Measurements from ENCODE around the gene ENPEP.
"Not testable (repeated sequence)": the region's sequence is repeated elsewhere in the genome, so short reads cannot be mapped to it uniquely, and the experiment has no call there.

ENPEP gene

GRCh38 chr4:110484029-110484428 is 8.1 kb downstream of the ENPEP start:
- no peak for DNase-seq (ENCODE audit: low read depth in 2 of 2)

- no peak for DNase-seq (ENCODE audit: low read depth in 2 of 2)
Measured at GRCh38 chr4:110484767-110485166, 8.8 kb downstream of the ENPEP start.

- DNase-seq (ENCODE audit: low read depth in 2 of 2): no peak
Measured at GRCh38 chr4:110485452-110485851, 9.5 kb downstream of the ENPEP start.

GRCh38 chr4:110486256-110486655 is 10.3 kb downstream of the ENPEP start:
- DNase-seq (ENCODE audit: low read depth in 2 of 2): no peak

- not testable (repeated sequence) for DNase-seq (ENCODE audit: low read depth in 2 of 2)
Measured at GRCh38 chr4:110486850-110487249, 10.9 kb downstream of the ENPEP start.

- no peak for DNase-seq (ENCODE audit: low read depth in 2 of 2)
Measured at GRCh38 chr4:110487873-110488272, 11.9 kb downstream of the ENPEP start.

- no peak for DNase-seq (ENCODE audit: low read depth in 2 of 2)
Measured at GRCh38 chr4:110489901-110490508, 14.1 kb downstream of the ENPEP start.

GRCh38 chr4:110492522-110492921 is 16.6 kb downstream of the ENPEP start:
- no peak for DNase-seq (ENCODE audit: low read depth in 2 of 2)

GRCh38 chr4:110493520-110493919 is 17.6 kb downstream of the ENPEP start:
- no peak for DNase-seq (ENCODE audit: low read depth in 2 of 2)

- DNase-seq (ENCODE audit: low read depth in 2 of 2): no peak
Measured at GRCh38 chr4:110498420-110498819, 22.5 kb downstream of the ENPEP start.

GRCh38 chr4:110499126-110499525 is 23.2 kb downstream of the ENPEP start:
- no peak for DNase-seq (ENCODE audit: low read depth in 2 of 2)

- DNase-seq (ENCODE audit: low read depth in 2 of 2): no peak
Measured at GRCh38 chr4:110501826-110502225, 25.9 kb downstream of the ENPEP start.

GRCh38 chr4:110503270-110504083 is 27.5 kb downstream of the ENPEP start:
- no peak for DNase-seq (ENCODE audit: low read depth in 2 of 2)

GRCh38 chr4:110504084-110504435 is 28.1 kb downstream of the ENPEP start:
- DNase-seq (ENCODE audit: low read depth in 2 of 2): no peak

GRCh38 chr4:110505440-110505839 is 29.5 kb downstream of the ENPEP start:
- DNase-seq (ENCODE audit: low read depth in 2 of 2): no peak

- no peak for DNase-seq (ENCODE audit: low read depth in 2 of 2)
Measured at GRCh38 chr4:110508827-110509710, 33.1 kb downstream of the ENPEP start.

GRCh38 chr4:110510277-110510676 is 34.3 kb downstream of the ENPEP start:
- no peak for DNase-seq (ENCODE audit: low read depth in 2 of 2)

GRCh38 chr4:110510955-110511544 is 35.1 kb downstream of the ENPEP start:
- no peak for DNase-seq (ENCODE audit: low read depth in 2 of 2)

- DNase-seq (ENCODE audit: low read depth in 2 of 2): no peak
Measured at GRCh38 chr4:110512901-110513300, 36.9 kb downstream of the ENPEP start.

- DNase-seq (ENCODE audit: low read depth in 2 of 2): no peak
Measured at GRCh38 chr4:110514889-110515479, 39.0 kb downstream of the ENPEP start.

GRCh38 chr4:110515676-110516075 is 39.7 kb downstream of the ENPEP start:
- no peak for DNase-seq (ENCODE audit: low read depth in 2 of 2)
